Kidney (tissue), 14 donors: Measurements from ENCODE around the gene TSEN2. TPM values are rescaled to one million over a fixed set of nuclear protein-coding genes. Genes with fewer than 3 reads are reported as not detected.
"Not testable (repeated sequence)": the region's sequence is repeated elsewhere in the genome, so short reads cannot be mapped to it uniquely, and the experiment has no call there.

ENCODE experiments used
- DNase-seq, 5 donors: peaks; one replicate each; pipeline ENCODE4 v3.0.0-alpha.2; 2013 to 2020
- FAIRE-seq: peaks from 2 replicates; lab custom pipeline; 2012; peaks lifted over from hg19 to GRCh38; lab: Jason Lieb, UNC
- H3K27ac ChIP-seq, 2 donors: one replicate each; pipeline ENCODE4 v1.7.0; 2013; ENCODE audit warnings: low read depth in 2 of 2, low read length in 2 of 2, inconsistent platforms in 1 of 2
- H3K27me3 ChIP-seq: one replicate; pipeline ENCODE4 v1.7.1; 2013; ENCODE audit warnings: low read length, inconsistent platforms; ENCODE audit not compliant: control insufficient read depth, insufficient read depth
- H3K36me3 ChIP-seq, 3 donors: one replicate each; pipeline versions ENCODE4 v1.7.0 to v1.7.1; 2013; ENCODE audit warnings: low read length in 3 of 3, control low read depth in 1 of 3, inconsistent platforms in 1 of 3; ENCODE audit not compliant: insufficient read depth in 3 of 3, control insufficient read depth in 2 of 3
- H3K4me1 ChIP-seq, 3 donors: one replicate each; pipeline versions ENCODE4 v1.7.0 to v1.7.1; 2013; ENCODE audit warnings: low read length in 3 of 3, inconsistent platforms in 1 of 3, low read depth in 1 of 3; ENCODE audit not compliant: control insufficient read depth in 2 of 3, insufficient read depth in 2 of 3
- H3K4me3 ChIP-seq, 3 donors: one replicate each; pipeline versions ENCODE4 v1.7.0 to v1.8.1; 2013; ENCODE audit warnings: low read length in 3 of 3, control low read depth in 1 of 3, inconsistent platforms in 1 of 3
- H3K9ac ChIP-seq, 3 donors: one replicate each; pipeline versions ENCODE4 v1.7.0 to v1.7.1; 2013; ENCODE audit warnings: low read length in 3 of 3, control low read depth in 1 of 3, inconsistent platforms in 1 of 3
- H3K9me3 ChIP-seq, 3 donors: one replicate each; pipeline versions ENCODE4 v1.7.0 to v1.7.1; 2013; ENCODE audit warnings: low read length in 3 of 3, control low read depth in 1 of 3, inconsistent platforms in 1 of 3; ENCODE audit not compliant: control insufficient read depth in 2 of 3, insufficient read depth in 1 of 3
- CTCF ChIP-seq: IDR thresholded peaks from 3 replicates; pipeline ENCODE4 v1.5.1; 2012; ENCODE audit warnings: mild to moderate bottlenecking, moderate library complexity, borderline replicate concordance; ENCODE audit not compliant: insufficient read depth; ENCODE audit errors: extremely low read depth
- intact Hi-C: fragments of 100-400 bp; cut with DNase I; formaldehyde crosslinking; loops from one replicate; pipeline ENCODE4 v1.11.1; 2022
- polyA plus RNA-seq: library from polyadenylated mRNA; stranded (reverse); fragments of 350-450 nt; fragmentation: Illumina TruSeq; extraction: RNeasy Lipid Tissue Mini Kit (QIAGEN cat#74804); gene quantifications from one replicate; pipeline ENCODE4 v1.2.3, GENCODE V29; 2014; ENCODE audit warnings: low read depth, low replicate concordance; ENCODE audit not compliant: insufficient read depth
- total RNA-seq: library from RNA; stranded (reverse); fragmentation: NEBNext Ultra II Directional; extraction: Animal tissue kit (Norgen Biotek cat#: 25700); gene quantifications from one replicate; pipeline ENCODE4 v1.2.1, GENCODE V29; 2021
- donor health status: control.
- donor health status: control.
- donor health status: control.
- donor health status: control.
- donor health status: control.
- donor health status: DM: yes; HTN: yes; CAD: no.
- donor health status: Normal renal cell carcinoma (clear cell type).

TSEN2 gene
- total and polyA plus RNA-seq, 2 donors from 2014 or later: 10.3 to 20.7 TPM

- FAIRE-seq (no peak), DNase-seq (no peak)
- H3K36me3 ChIP-seq: no peaks in the 10 kb centered on the region
- H3K4me3 ChIP-seq: no peak overlapping the region
- H3K9me3 ChIP-seq: no peaks in the 10 kb centered on the region
- no peak overlapping the region for H3K27ac ChIP-seq
- no peaks in the 10 kb centered on the region for H3K27me3 ChIP-seq
- no peak for TF ChIP-seq CTCF
- intact Hi-C loops: no loop called here
- H3K4me1 ChIP-seq: peaks cover 0 to 5% (median 2%) of the 10 kb centered on the region in 3 donors
- no peak overlapping the region for H3K9ac ChIP-seq
Measured at GRCh38 chr3:12447075-12447474, 37.2 kb upstream of the TSEN2 start.

- DNase-seq, H3K9me3 ChIP-seq, H3K9ac ChIP-seq, intact Hi-C loops, H3K27ac ChIP-seq, H3K4me3 ChIP-seq, H3K36me3 ChIP-seq, H3K27me3 ChIP-seq, H3K4me1 ChIP-seq, FAIRE-seq: not testable (repeated sequence)
Measured at GRCh38 chr3:12448404-12449202, 35.7 kb upstream of the TSEN2 start.

- no peak for DNase-seq
- no peaks in the 10 kb centered on the region for H3K27me3 ChIP-seq
- H3K27ac ChIP-seq: no peak overlapping the region
- no peaks in the 10 kb centered on the region for H3K36me3 ChIP-seq
- TF ChIP-seq CTCF: no peak
- intact Hi-C loops: no loop called here
- FAIRE-seq: no peak
- H3K4me1 ChIP-seq: peaks cover 0 to under 1% (median 0%) of the 10 kb centered on the region in 3 donors
- H3K9ac ChIP-seq: no peak overlapping the region
- no peaks in the 10 kb centered on the region for H3K9me3 ChIP-seq
- no peak overlapping the region for H3K4me3 ChIP-seq
Measured at GRCh38 chr3:12449889-12450682, 34.2 kb upstream of the TSEN2 start.

GRCh38 chr3:12451481-12451880 is 32.8 kb upstream of the TSEN2 start:
- H3K36me3 ChIP-seq: no peaks in the 10 kb centered on the region
- H3K4me3 ChIP-seq: no peak overlapping the region
- no peak overlapping the region for H3K27ac ChIP-seq
- H3K9me3 ChIP-seq: no peaks in the 10 kb centered on the region
- no peaks in the 10 kb centered on the region for H3K4me1 ChIP-seq
- no peak for TF ChIP-seq CTCF
- DNase-seq (no peak), FAIRE-seq (no peak)
- no peak overlapping the region for H3K9ac ChIP-seq
- H3K27me3 ChIP-seq: no peaks in the 10 kb centered on the region
- intact Hi-C loops: no loop called here
